ENCODE results near the gene CNGB1. TPM values are rescaled to one million over a fixed set of nuclear protein-coding genes. Genes with fewer than 3 reads are reported as not detected.

The CNGB1 gene
- total RNA-seq, 1 donor from 2014 or later: 0.19 TPM

DNA sequence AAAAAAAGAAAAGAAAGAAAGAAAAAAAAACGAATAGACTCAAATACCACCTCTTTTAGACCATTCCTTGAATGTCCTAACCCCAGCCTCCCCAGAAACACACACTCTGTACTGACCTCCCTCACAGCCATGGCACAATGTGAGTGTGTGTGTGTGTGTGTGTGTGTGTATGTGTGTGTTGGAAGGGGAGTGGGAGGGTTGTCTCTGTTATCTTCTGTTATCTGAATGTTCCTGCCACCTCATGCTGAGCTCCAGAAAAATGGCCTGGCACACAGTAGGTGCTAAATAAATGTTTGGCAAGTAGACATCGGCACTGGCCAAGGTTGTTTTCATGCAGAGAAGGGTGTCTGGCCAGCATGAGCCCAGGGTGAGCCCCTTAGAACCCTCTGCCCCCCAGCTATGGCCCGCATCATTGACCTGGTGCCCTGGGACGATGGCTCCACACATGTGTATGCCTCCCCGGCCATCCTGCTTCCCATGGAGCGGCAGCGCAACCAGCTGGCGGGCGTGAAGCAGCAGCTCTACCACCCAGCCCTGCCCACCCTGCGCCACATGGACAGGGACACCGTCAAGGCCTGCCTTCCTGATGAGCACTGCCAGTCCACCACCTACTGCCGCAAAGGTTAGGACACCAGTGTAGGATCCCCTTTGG is 6.6 kb upstream of the CNGB1 start:
- Mint-ChIP-seq H3K27ac (no peak overlapping the region), H3K9me3 (no peaks in the 10 kb centered on the region), H3K4me3 (no peak overlapping the region), H3K36me3 (no peaks in the 10 kb centered on the region), H3K27me3 (peaks cover 8% of the 10 kb centered on the region), H3K4me1 (ENCODE audit: unreplicated experiment) (no peaks in the 10 kb centered on the region)
- no peak for DNase-seq (ENCODE audit: extremely low spot score, unreplicated experiment)
- TF ChIP-seq, protein P1, sequence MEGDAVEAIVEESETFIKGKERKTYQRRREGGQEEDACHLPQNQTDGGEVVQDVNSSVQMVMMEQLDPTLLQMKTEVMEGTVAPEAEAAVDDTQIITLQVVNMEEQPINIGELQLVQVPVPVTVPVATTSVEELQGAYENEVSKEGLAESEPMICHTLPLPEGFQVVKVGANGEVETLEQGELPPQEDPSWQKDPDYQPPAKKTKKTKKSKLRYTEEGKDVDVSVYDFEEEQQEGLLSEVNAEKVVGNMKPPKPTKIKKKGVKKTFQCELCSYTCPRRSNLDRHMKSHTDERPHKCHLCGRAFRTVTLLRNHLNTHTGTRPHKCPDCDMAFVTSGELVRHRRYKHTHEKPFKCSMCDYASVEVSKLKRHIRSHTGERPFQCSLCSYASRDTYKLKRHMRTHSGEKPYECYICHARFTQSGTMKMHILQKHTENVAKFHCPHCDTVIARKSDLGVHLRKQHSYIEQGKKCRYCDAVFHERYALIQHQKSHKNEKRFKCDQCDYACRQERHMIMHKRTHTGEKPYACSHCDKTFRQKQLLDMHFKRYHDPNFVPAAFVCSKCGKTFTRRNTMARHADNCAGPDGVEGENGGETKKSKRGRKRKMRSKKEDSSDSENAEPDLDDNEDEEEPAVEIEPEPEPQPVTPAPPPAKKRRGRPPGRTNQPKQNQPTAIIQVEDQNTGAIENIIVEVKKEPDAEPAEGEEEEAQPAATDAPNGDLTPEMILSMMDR (conservative IDR thresholded peaks at IDR 0.05): no peak

DNA sequence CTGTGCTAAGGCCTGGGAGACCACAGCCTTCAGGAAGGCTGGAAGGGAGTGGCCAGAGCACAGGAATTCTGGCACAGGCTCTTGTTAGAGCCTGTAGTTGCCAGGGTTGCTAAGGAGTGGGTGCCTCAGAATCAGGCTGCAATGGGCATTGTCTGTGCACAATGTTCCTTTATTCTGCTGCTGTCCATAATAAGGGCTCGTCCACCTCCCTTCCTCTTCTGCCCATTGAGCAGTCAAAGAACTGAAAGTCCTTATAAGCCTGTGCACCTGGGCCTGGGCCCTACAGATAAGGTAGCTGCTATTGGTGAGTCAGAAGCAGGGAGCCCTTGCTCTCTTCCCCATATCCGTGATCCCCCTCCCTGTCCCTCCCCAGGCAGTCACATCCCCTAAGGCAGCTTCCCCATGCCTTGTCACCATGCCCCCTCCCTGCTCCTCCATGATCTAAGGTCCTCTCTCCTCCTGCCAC is 5.4 kb upstream of the CNGB1 start:
- Mint-ChIP-seq H3K4me3 (no peak overlapping the region), H3K27me3 (peaks cover 3% of the 10 kb centered on the region), H3K36me3 (no peaks in the 10 kb centered on the region)

DNA sequence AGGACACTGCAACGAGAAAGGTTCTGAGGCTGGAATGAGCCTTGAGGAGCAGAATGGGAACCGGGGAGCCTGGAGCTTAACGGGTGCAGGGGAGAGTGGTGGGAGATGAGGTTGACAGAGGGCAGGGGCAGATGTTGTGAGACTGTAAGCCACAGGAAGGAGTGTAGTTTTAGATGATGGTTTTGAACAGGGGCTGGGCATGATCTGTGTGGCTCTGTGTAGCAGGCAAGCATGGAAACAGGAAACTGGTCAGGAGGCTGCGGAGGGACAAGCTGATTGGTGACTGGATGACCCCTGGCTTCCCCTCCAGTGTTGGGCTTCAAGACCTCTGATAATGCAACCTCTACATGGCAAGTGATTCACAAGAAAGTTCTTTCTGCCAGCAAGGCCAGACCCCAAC is 1.4 kb upstream of the CNGB1 start:
- H3K9me3 Mint-ChIP-seq: no peaks in the 10 kb centered on the region
- TF ChIP-seq, protein P1 (conservative IDR thresholded peaks at IDR 0.05): no peak
- H3K4me3 Mint-ChIP-seq: no peak overlapping the region
- no peaks in the 10 kb centered on the region for H3K36me3 Mint-ChIP-seq
- DNase-seq (ENCODE audit: extremely low spot score, unreplicated experiment): no peak
- no peak overlapping the region for H3K27ac Mint-ChIP-seq
- H3K27me3 Mint-ChIP-seq: peaks cover 3% of the 10 kb centered on the region
- no peaks in the 10 kb centered on the region for H3K4me1 Mint-ChIP-seq (ENCODE audit: unreplicated experiment)

More for the DNA sequence above, 5.4 kb upstream of the CNGB1 start:
- no peaks in the 10 kb centered on the region for H3K9me3 Mint-ChIP-seq
- TF ChIP-seq, protein P1 (conservative IDR thresholded peaks at IDR 0.05): no peak
- no peaks in the 10 kb centered on the region for H3K4me1 Mint-ChIP-seq (ENCODE audit: unreplicated experiment)
- DNase-seq (ENCODE audit: extremely low spot score, unreplicated experiment): no peak
- H3K27ac Mint-ChIP-seq: no peak overlapping the region

DNA sequence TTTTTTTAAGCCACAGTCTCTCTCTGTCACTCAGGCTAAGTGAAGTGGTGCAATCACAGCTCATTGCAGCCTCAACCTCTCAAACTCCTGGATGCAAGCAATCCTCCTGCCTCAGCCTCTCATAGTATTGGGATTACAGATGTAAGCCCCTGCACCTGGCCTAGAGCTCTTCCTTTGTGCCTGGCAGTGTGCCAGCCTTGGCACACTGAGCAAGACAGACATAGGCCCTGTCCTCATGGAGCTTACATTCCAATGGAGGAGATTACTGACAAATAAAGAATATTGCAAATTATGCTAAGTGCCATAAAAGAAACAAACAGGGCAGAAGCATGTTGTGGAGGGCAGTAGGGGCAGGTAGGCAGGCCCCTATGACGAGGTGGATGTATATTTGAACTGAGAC is 920 bp upstream of the CNGB1 start:
- H3K4me1 Mint-ChIP-seq (ENCODE audit: unreplicated experiment): no peaks in the 10 kb centered on the region
- no peak for DNase-seq (ENCODE audit: extremely low spot score, unreplicated experiment)
- H3K9me3 Mint-ChIP-seq: no peaks in the 10 kb centered on the region
- no peak overlapping the region for H3K27ac Mint-ChIP-seq
- TF ChIP-seq, protein P1 (conservative IDR thresholded peaks at IDR 0.05): no peak
- peaks cover 3% of the 10 kb centered on the region for H3K27me3 Mint-ChIP-seq
- H3K4me3 Mint-ChIP-seq: no peak overlapping the region
- no peaks in the 10 kb centered on the region for H3K36me3 Mint-ChIP-seq

DNA sequence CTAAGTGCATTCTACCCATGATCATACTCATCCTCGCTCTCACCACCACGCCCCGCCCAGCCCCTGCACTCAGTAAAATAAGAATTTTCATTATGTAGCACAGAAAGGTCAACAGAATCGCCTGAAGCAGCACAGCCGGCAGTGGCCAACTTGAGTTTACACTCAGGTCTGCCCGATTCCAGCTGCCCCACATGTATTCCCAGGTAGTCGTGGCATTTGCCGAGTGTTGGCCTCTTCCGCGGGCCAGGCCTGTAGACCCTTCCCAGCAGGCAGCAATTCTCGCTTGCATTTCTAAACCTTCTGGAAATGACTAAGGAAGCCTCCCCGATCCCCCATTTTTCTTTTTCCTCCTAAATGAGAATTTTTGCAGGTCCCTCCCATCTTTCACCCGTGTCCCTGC is 609 bp downstream of the CNGB1 start:
- Mint-ChIP-seq H3K9me3 (no peaks in the 10 kb centered on the region), H3K36me3 (no peaks in the 10 kb centered on the region), H3K4me1 (ENCODE audit: unreplicated experiment) (no peaks in the 10 kb centered on the region), H3K27me3 (peaks cover 3% of the 10 kb centered on the region), H3K27ac (no peak overlapping the region), H3K4me3 (no peak overlapping the region)
- DNase-seq (ENCODE audit: extremely low spot score, unreplicated experiment): no peak
- TF ChIP-seq, protein P1 (conservative IDR thresholded peaks at IDR 0.05): no peak

Measured in type B pancreatic cell (in vitro differentiated cells).